KG1 (cell line): ENCODE measurements around the gene GRIPAP1.
A peak's percentile ranks its signal among the peaks of the same experiment; 100 is the strongest.

ENCODE experiments used
- DNase-seq: peaks from one replicate; lab custom pipeline; 2025; lab: John Stamatoyannopoulos, UW

GRIPAP1 gene

GRCh38 chrX:49002091-49002935 is at the start of gene GRIPAP1:
Gene GRIPAP1, minus strand, starts transcription at chrX:49002264. Its CDS starts 35 bp downstream, at chrX:49002229.
- peak; percentile 53 for DNase-seq

GRCh38 chrX:49043987-49044281 is 41.9 kb upstream of the GRIPAP1 start:
- DNase-seq: no peak

GRCh38 chrX:49043220-49043986 is 41.3 kb upstream of the GRIPAP1 start, which contains the start of gene TFE3:
Gene TFE3, minus strand, starts transcription at chrX:49043357. Its CDS starts 131 bp downstream, at chrX:49043226.
- DNase-seq: peak; percentile 75

- no peak for DNase-seq
These were observed 40.6 kb upstream of the GRIPAP1 start for GRCh38 chrX:49042581-49043219.

GRCh38 chrX:49041744-49042580 is 39.9 kb upstream of the GRIPAP1 start:
- DNase-seq: no peak

- DNase-seq: no peak
These were observed 38.4 kb upstream of the GRIPAP1 start for GRCh38 chrX:49040376-49040955.

- DNase-seq: peak; percentile 47
These were observed 37.7 kb upstream of the GRIPAP1 start for GRCh38 chrX:49039598-49040375.

- DNase-seq: no peak
These were observed 35.9 kb upstream of the GRIPAP1 start for GRCh38 chrX:49037883-49038475.

GRCh38 chrX:49030283-49030682 is 28.2 kb upstream of the GRIPAP1 start:
- no peak for DNase-seq

- DNase-seq: no peak
These were observed 27.8 kb upstream of the GRIPAP1 start for GRCh38 chrX:49029876-49030275.

GRCh38 chrX:49019599-49020249 is 17.7 kb upstream of the GRIPAP1 start:
- DNase-seq: no peak

- DNase-seq: no peak
These were observed 17.0 kb upstream of the GRIPAP1 start for GRCh38 chrX:49019050-49019449.

GRCh38 chrX:49003696-49004095 is 1.6 kb upstream of the GRIPAP1 start:
- no peak for DNase-seq

- DNase-seq: no peak
These were observed 458 bp downstream of the GRIPAP1 start for GRCh38 chrX:49001521-49002090.

GRCh38 chrX:49000636-49001035 is 1.4 kb downstream of the GRIPAP1 start:
- DNase-seq: no peak

- DNase-seq: no peak
These were observed 3.0 kb downstream of the GRIPAP1 start for GRCh38 chrX:48999030-48999429.

GRCh38 chrX:48998391-48998790 is 3.7 kb downstream of the GRIPAP1 start:
- no peak for DNase-seq

- no peak for DNase-seq
These were observed 4.2 kb downstream of the GRIPAP1 start for GRCh38 chrX:48997865-48998264.

- DNase-seq: no peak
These were observed 4.6 kb downstream of the GRIPAP1 start for GRCh38 chrX:48997455-48997854.
